ENCODE measurements around the gene FHIT.

DNA sequence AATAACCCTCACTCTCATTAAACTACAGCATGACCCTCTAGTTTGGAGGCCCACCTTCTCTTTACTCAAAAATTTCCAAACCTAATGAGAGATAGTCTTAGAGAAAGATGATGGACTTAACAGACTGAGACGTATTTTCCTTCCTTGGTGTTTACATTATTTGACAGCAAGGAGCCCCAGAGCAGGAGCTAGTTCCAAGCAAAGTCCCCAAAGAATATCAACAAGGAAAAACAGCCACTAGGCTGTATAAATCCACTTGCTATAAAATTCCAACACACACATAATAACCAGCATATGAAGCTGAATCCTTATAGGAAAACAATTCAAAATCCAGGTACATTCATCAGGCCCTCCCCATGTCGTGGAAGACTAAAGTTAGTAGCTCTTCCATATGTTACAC, 660.0 kb downstream of the FHIT start:
- TF ChIP-seq POLR2A (IDR thresholded peaks at IDR 0.05; ENCODE audit: low read length): no peak
- no peak for TF ChIP-seq GATA1 (IDR thresholded peaks at IDR 0.05; ENCODE audit: low read depth, low read length)

Data from erythroblast (primary cell).